ENCODE data around the gene IQGAP3.
"Not testable (repeated sequence)": the region's sequence is repeated elsewhere in the genome, so short reads cannot be mapped to it uniquely, and the experiment has no call there.

The IQGAP3 gene

GRCh38 chr1:156594190-156594589 is 21.8 kb upstream of the IQGAP3 start:
- no peak for DNase-seq (ENCODE audit: low read depth)

GRCh38 chr1:156593661-156593989 is 21.3 kb upstream of the IQGAP3 start:
- DNase-seq (ENCODE audit: low read depth) = no peak

- DNase-seq (ENCODE audit: low read depth) = no peak
Observed at GRCh38 chr1:156592910-156593660, 20.7 kb upstream of the IQGAP3 start.

GRCh38 chr1:156592158-156592909 is 20.0 kb upstream of the IQGAP3 start:
- no peak for DNase-seq (ENCODE audit: low read depth)

- peak; percentile 72 for DNase-seq (ENCODE audit: low read depth)
Observed at GRCh38 chr1:156591432-156592157, 19.2 kb upstream of the IQGAP3 start, which contains the start of gene NAXE. TSS of gene NAXE (plus strand) at chr1:156591776. CDS start at chr1:156591805, 29 bp downstream.

GRCh38 chr1:156591181-156591431 is 18.7 kb upstream of the IQGAP3 start:
- DNase-seq (ENCODE audit: low read depth) = no peak

- DNase-seq (ENCODE audit: low read depth) = no peak
Observed at GRCh38 chr1:156590326-156591180, 18.2 kb upstream of the IQGAP3 start.

GRCh38 chr1:156589546-156589945 is 17.2 kb upstream of the IQGAP3 start:
- no peak for DNase-seq (ENCODE audit: low read depth)

- DNase-seq (ENCODE audit: low read depth) = not testable (repeated sequence)
Observed at GRCh38 chr1:156587927-156588326, 15.6 kb upstream of the IQGAP3 start.

- DNase-seq (ENCODE audit: low read depth) = no peak
Observed at GRCh38 chr1:156586892-156587477, 14.6 kb upstream of the IQGAP3 start.

- DNase-seq (ENCODE audit: low read depth) = no peak
Observed at GRCh38 chr1:156586323-156586722, 14.0 kb upstream of the IQGAP3 start.

- no peak for DNase-seq (ENCODE audit: low read depth)
Observed at GRCh38 chr1:156584813-156585212, 12.4 kb upstream of the IQGAP3 start.

- DNase-seq (ENCODE audit: low read depth) = peak; percentile 80
Observed at GRCh38 chr1:156583821-156584622, 11.7 kb upstream of the IQGAP3 start.

GRCh38 chr1:156582388-156583017 is 10.1 kb upstream of the IQGAP3 start:
- DNase-seq (ENCODE audit: low read depth) = no peak

- no peak for DNase-seq (ENCODE audit: low read depth)
Observed at GRCh38 chr1:156581661-156582387, 9.5 kb upstream of the IQGAP3 start.

- DNase-seq (ENCODE audit: low read depth) = no peak
Observed at GRCh38 chr1:156579472-156579871, 7.1 kb upstream of the IQGAP3 start, which contains the start of gene TTC24. TSS of gene TTC24 (plus strand) at chr1:156579723. CDS start at chr1:156581365, 1,642 bp downstream.

- no peak for DNase-seq (ENCODE audit: low read depth)
Observed at GRCh38 chr1:156578055-156578454, 5.7 kb upstream of the IQGAP3 start.

GRCh38 chr1:156577550-156577949 is 5.2 kb upstream of the IQGAP3 start:
- no peak for DNase-seq (ENCODE audit: low read depth)

GRCh38 chr1:156574039-156574633 is 1.8 kb upstream of the IQGAP3 start:
- DNase-seq (ENCODE audit: low read depth) = no peak

Measured in EH (cell line).